ENCODE results near the gene MSANTD2. TPM values are rescaled to one million over a fixed set of nuclear protein-coding genes. Genes with fewer than 3 reads are reported as not detected.

Gene MSANTD2
- total and polyA plus RNA-seq, 2 donors (not counting 1 experiment from before 2014, with no cell fraction given): 11.1 to 26.8 TPM

- Mint-ChIP-seq H3K27me3 (no peaks in the 10 kb centered on the region), H3K4me3 (no peak overlapping the region), H3K4me1 (peaks cover 25% of the 10 kb centered on the region), H3K9me3 (ENCODE audit: insufficient read depth) (no peaks in the 10 kb centered on the region), H3K27ac (no peak overlapping the region)
- POLR2A ChIA-PET: no interaction called here
- Histone ChIP-seq H4K20me1 (ENCODE audit: control insufficient read depth, insufficient read depth, low read length, poor library complexity, severe bottlenecking) (no peaks in the 10 kb centered on the region), H3K79me2 (ENCODE audit: control insufficient read depth, insufficient read depth, low read length) (peaks cover 5% of the 10 kb centered on the region), H2AFZ (ENCODE audit: insufficient read depth, low read depth, low read length, poor library complexity, severe bottlenecking) (no peak overlapping the region), H3K9ac (ENCODE audit: low read length) (no peak overlapping the region), H3K27ac (ENCODE audit: low read length in 2 of 2) (no peak overlapping the region), H3K9me3 (ENCODE audit: control extremely low read depth in 1 of 3, control insufficient read depth in 2 of 3, insufficient read depth in 1 of 3, low read length in 2 of 3) (no peaks in the 10 kb centered on the region), H3K27me3 (replicated peaks in 1 of 4; ENCODE audit: control extremely low read depth in 1 of 4, control insufficient read depth in 3 of 4, insufficient read depth in 4 of 4, low read length in 3 of 4) (peaks cover 0 to 13% (median 2%) of the 10 kb centered on the region in 4 experiments), H3K4me2 (replicated peaks; ENCODE audit: low read depth, low read length, poor library complexity, severe bottlenecking) (no peak overlapping the region), H3K36me3 (replicated peaks in 1 of 2; ENCODE audit: control extremely low read depth in 1 of 2, control insufficient read depth in 1 of 2, extremely low read depth in 1 of 2, insufficient read depth in 2 of 2, low read length in 1 of 2) (no peaks in the 10 kb centered on the region), H3K4me3 (ENCODE audit: control extremely low read depth in 1 of 5, extremely low read depth in 1 of 5, insufficient read depth in 1 of 5, low read depth in 2 of 5, low read length in 4 of 5) (no peak overlapping the region), H3K4me1 (ENCODE audit: control insufficient read depth in 2 of 2, insufficient read depth in 2 of 2, low read length in 2 of 2) (peaks cover 11 to 32% of the 10 kb centered on the region in 2 donors)
- CTCF ChIA-PET: interaction anchor here (1.1 to 3.0 kb wide), 4 partner anchors 11 to 73 kb away, joined by 4 to 18 read pairs (median 8); partner anchors contain the start of gene VSIG2
- DNase-seq: no peak
- 80% methylated on average over 2 of the region's 2 CpGs for WGBS (ENCODE audit: insufficient coverage)
- ATAC-seq (ENCODE audit: low read depth): no peak
- intact Hi-C loops (cut with micrococcal nuclease): no loop called here
- no peak for TF ChIP-seq CTCF (IDR thresholded peaks at IDR 0.05)
- no peak for TF ChIP-seq EZH2 (IDR thresholded peaks at IDR 0.05; ENCODE audit: borderline replicate concordance, insufficient read depth, low read depth, low read length, poor library complexity, severe bottlenecking)
Measured at GRCh38 chr11:124742555-124742954, 57.7 kb downstream of the MSANTD2 start.

- TF ChIP-seq CTCF (IDR thresholded peaks at IDR 0.05): peak; percentile 78
- TF ChIP-seq EZH2 (IDR thresholded peaks at IDR 0.05; ENCODE audit: borderline replicate concordance, insufficient read depth, low read depth, low read length, poor library complexity, severe bottlenecking): no peak
- H3K4me2 ChIP-seq (replicated peaks; ENCODE audit: low read depth, low read length, poor library complexity, severe bottlenecking): peak overlapping the region; percentile 97
- H3K9me3 ChIP-seq (ENCODE audit: control extremely low read depth in 1 of 3, control insufficient read depth in 2 of 3, insufficient read depth in 1 of 3, low read length in 2 of 3): no peaks in the 10 kb centered on the region
- Mint-ChIP-seq H3K27me3 (no peaks in the 10 kb centered on the region), H3K27ac (no peak overlapping the region), H3K4me3 (peak overlapping the region; percentile 92), H3K4me1 (peaks cover 20% of the 10 kb centered on the region), H3K9me3 (ENCODE audit: insufficient read depth) (no peaks in the 10 kb centered on the region)
- peak overlapping the region; percentile 44 to 68 (median 62) for H3K4me3 ChIP-seq (ENCODE audit: control extremely low read depth in 1 of 5, extremely low read depth in 1 of 5, insufficient read depth in 1 of 5, low read depth in 2 of 5, low read length in 4 of 5)
- ATAC-seq (ENCODE audit: low read depth): peak; percentile 53
- peaks cover 3% of the 10 kb centered on the region for H3K79me2 ChIP-seq (ENCODE audit: control insufficient read depth, insufficient read depth, low read length)
- CTCF ChIA-PET: interaction anchor here (0.9 to 3.4 kb wide), 7 partner anchors 8 to 67 kb away, joined by 3 to 16 read pairs (median 3); partner anchors contain the start of genes SIAE and SPA17
- intact Hi-C loops (cut with micrococcal nuclease): loop anchor here (1.0 kb wide), 1 partner anchor 371 kb away; the partner anchor contains the start of gene TMEM218
- H3K36me3 ChIP-seq (replicated peaks in 1 of 2; ENCODE audit: control extremely low read depth in 1 of 2, control insufficient read depth in 1 of 2, extremely low read depth in 1 of 2, insufficient read depth in 2 of 2, low read length in 1 of 2): no peaks in the 10 kb centered on the region
- peaks cover 0 to 13% (median 2%) of the 10 kb centered on the region in 4 experiments for H3K27me3 ChIP-seq (replicated peaks in 1 of 4; ENCODE audit: control extremely low read depth in 1 of 4, control insufficient read depth in 3 of 4, insufficient read depth in 4 of 4, low read length in 3 of 4)
- H3K4me1 ChIP-seq (ENCODE audit: control insufficient read depth in 2 of 2, insufficient read depth in 2 of 2, low read length in 2 of 2): peaks cover 8 to 21% of the 10 kb centered on the region in 2 donors
- no peak overlapping the region for H3K27ac ChIP-seq (ENCODE audit: low read length in 2 of 2)
- under 1% methylated on average over 35 of the region's 37 CpGs for WGBS (ENCODE audit: insufficient coverage)
- POLR2A ChIA-PET: interaction anchor here (0.8 to 1.7 kb wide), 3 partner anchors 20 to 67 kb away, joined by 3 read pairs; partner anchors contain the start of genes ESAM, SIAE and SPA17
- H4K20me1 ChIP-seq (ENCODE audit: control insufficient read depth, insufficient read depth, low read length, poor library complexity, severe bottlenecking): no peaks in the 10 kb centered on the region
- peak; percentile 72 for DNase-seq
- H2AFZ ChIP-seq (ENCODE audit: insufficient read depth, low read depth, low read length, poor library complexity, severe bottlenecking): peak overlapping the region; percentile 80
- H3K9ac ChIP-seq (ENCODE audit: low read length): peak overlapping the region; percentile 70
Measured at GRCh38 chr11:124740277-124740882, 59.8 kb downstream of the MSANTD2 start.

Measured in B cell (primary cell).